Neutrophil (primary cell): Measurements from ENCODE around the gene PCYT1A.

Experiments used
- H3K27ac ChIP-seq: fragments of 200-600 bp; sonication (generic); 2 replicates; pipeline ENCODE4 v1.5.1; 2016; ENCODE audit warnings: mild to moderate bottlenecking, moderate library complexity
- H3K27me3 ChIP-seq: fragments of 200-600 bp; sonication (generic); 2 replicates; pipeline ENCODE4 v1.6.0; 2016; ENCODE audit warnings: mild to moderate bottlenecking
- H3K36me3 ChIP-seq: fragments of 200-600 bp; sonication (generic); 2 replicates; pipeline ENCODE4 v1.5.1; 2017
- H3K4me1 ChIP-seq, 2 experiments: fragments of 200-600 bp in 1 of 2; sonication (generic) in 1 of 2; 1 replicate in 1 of 2; 2 replicates in 1 of 2; pipeline versions ENCODE4 v1.5.1 to v1.6.1; 2013 to 2016; ENCODE audit warnings: low read depth in 1 of 2, low read length in 1 of 2, mild to moderate bottlenecking in 1 of 2, moderate library complexity in 1 of 2; ENCODE audit not compliant: control insufficient read depth in 1 of 2, insufficient read depth in 1 of 2
- H3K4me3 ChIP-seq, 2 experiments: fragments of 200-600 bp in 1 of 2; sonication (generic) in 1 of 2; 1 replicate in 1 of 2; 2 replicates in 1 of 2; pipeline ENCODE4 v1.5.1; 2013 to 2016; ENCODE audit warnings: low read depth in 1 of 2, low read length in 1 of 2, mild to moderate bottlenecking in 1 of 2, moderate library complexity in 1 of 2
- H3K9me3 ChIP-seq: fragments of 200-600 bp; sonication (generic); 2 replicates; pipeline ENCODE4 v1.5.1; 2016
- CTCF ChIP-seq: fragments of 200-600 bp; sonication (generic); IDR thresholded peaks from 2 replicates; pipeline ENCODE4 v1.5.1; 2016; ENCODE audit warnings: antibody characterized with exemption

The PCYT1A gene

GRCh38 chr3:196287440-196288140 is at the start of gene PCYT1A:
Gene PCYT1A, minus strand, starts transcription at chr3:196287726. Its CDS starts 17,195 bp downstream, at chr3:196270531.
- H3K27ac ChIP-seq = peak within 1 kb of the TSS; percentile 97
- no peaks in the 10 kb centered on the region for H3K27me3 ChIP-seq
- no peaks in the 10 kb centered on the region for H3K9me3 ChIP-seq
- H3K4me3 ChIP-seq = peak within 1 kb of the TSS; percentile 90 to 98
- no peaks in the 10 kb centered on the region for H3K36me3 ChIP-seq
- peaks cover 34 to 43% of the 10 kb centered on the region in 2 experiments for H3K4me1 ChIP-seq
- TF ChIP-seq CTCF = no peak

- Histone ChIP-seq H3K4me3 (no peak overlapping the region), H3K27me3 (no peaks in the 10 kb centered on the region), H3K27ac (no peak overlapping the region)
Measured at GRCh38 chr3:196336319-196337145, 49.0 kb upstream of the PCYT1A start.

GRCh38 chr3:196335503-196335948 is 48.0 kb upstream of the PCYT1A start:
- H3K4me3 ChIP-seq = no peak overlapping the region
- H3K27me3 ChIP-seq = no peaks in the 10 kb centered on the region
- H3K27ac ChIP-seq = no peak overlapping the region
- TF ChIP-seq CTCF = no peak
- no peaks in the 10 kb centered on the region for H3K4me1 ChIP-seq
- H3K9me3 ChIP-seq = no peaks in the 10 kb centered on the region
- H3K36me3 ChIP-seq = no peaks in the 10 kb centered on the region

More at GRCh38 chr3:196336319-196337145, 49.0 kb upstream of the PCYT1A start:
- peaks cover 3 to 6% of the 10 kb centered on the region in 2 experiments for H3K4me1 ChIP-seq
- TF ChIP-seq CTCF = no peak
- no peaks in the 10 kb centered on the region for H3K9me3 ChIP-seq
- H3K36me3 ChIP-seq = no peaks in the 10 kb centered on the region

- no peak for TF ChIP-seq CTCF
- Histone ChIP-seq H3K4me3 (no peak overlapping the region), H3K27ac (no peak overlapping the region), H3K27me3 (no peaks in the 10 kb centered on the region), H3K4me1 (no peaks in the 10 kb centered on the region), H3K36me3 (no peaks in the 10 kb centered on the region), H3K9me3 (no peaks in the 10 kb centered on the region)
Measured at GRCh38 chr3:196334982-196335381, 47.5 kb upstream of the PCYT1A start.

GRCh38 chr3:196332168-196332567 is 44.6 kb upstream of the PCYT1A start:
- Histone ChIP-seq H3K4me1 (no peaks in the 10 kb centered on the region), H3K4me3 (no peak overlapping the region), H3K27ac (no peak overlapping the region), H3K27me3 (no peaks in the 10 kb centered on the region), H3K9me3 (no peaks in the 10 kb centered on the region), H3K36me3 (no peaks in the 10 kb centered on the region)
- no peak for TF ChIP-seq CTCF
